ENCODE data around the gene BACE2. TPM values are rescaled to one million over a fixed set of nuclear protein-coding genes. Genes with fewer than 3 reads are reported as not detected.

BACE2 gene
- total and polyA plus RNA-seq, 2 of the 13 experiments (the other 11 are each of a cell fraction or from before 2014, with no cell fraction given): 0.07 to 0.11 TPM

DNA sequence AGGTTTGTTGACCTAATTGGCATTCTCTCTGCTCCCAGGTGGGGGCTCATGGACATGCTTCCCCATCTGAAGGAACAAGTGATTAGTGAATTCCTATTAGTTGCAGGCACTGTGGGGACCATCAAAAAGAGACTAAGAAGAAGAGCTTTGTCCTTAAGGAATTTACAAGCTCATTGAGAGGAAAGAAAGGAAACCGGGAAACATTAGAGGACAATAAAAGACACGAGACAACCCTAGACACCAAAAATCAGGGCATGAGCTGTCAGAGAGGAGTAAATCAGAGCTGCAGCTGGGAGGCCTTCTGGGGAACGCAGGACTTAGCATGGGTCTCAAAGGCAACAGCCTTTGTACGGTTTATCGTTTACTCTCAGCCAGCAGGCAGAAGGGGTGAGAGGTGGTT lies 45.1 kb downstream of the BACE2 start (continued):
- TF ChIP-seq, protein P1, sequence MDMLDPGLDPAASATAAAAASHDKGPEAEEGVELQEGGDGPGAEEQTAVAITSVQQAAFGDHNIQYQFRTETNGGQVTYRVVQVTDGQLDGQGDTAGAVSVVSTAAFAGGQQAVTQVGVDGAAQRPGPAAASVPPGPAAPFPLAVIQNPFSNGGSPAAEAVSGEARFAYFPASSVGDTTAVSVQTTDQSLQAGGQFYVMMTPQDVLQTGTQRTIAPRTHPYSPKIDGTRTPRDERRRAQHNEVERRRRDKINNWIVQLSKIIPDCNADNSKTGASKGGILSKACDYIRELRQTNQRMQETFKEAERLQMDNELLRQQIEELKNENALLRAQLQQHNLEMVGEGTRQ (IDR thresholded peaks at IDR 0.05; ENCODE audit: low read depth, low read length): no peak
- TF ChIP-seq, protein P1 (CRISPR knock-in tag; IDR thresholded peaks at IDR 0.05; ENCODE audit: borderline replicate concordance): no peak
- no peak for TF ChIP-seq CEBPG (CRISPR knock-in tag; IDR thresholded peaks at IDR 0.05)
- TF ChIP-seq, protein P2, sequence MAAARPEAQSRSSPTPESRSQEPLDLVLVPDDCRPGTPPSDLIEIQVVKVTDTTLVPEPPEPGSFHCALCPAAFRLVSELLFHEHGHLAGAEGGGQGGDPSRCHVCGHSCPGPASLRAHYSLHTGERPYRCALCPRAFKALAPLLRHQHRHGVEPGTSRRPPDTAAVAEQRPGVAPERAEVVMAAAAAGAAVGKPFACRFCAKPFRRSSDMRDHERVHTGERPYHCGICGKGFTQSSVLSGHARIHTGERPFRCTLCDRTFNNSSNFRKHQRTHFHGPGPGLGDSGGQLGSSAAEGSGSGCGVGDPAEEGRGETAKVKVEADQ (CRISPR knock-in tag; IDR thresholded peaks at IDR 0.05; ENCODE audit: borderline replicate concordance): no peak
- TF ChIP-seq DMAP1 (CRISPR knock-in tag; IDR thresholded peaks at IDR 0.05): no peak
- TF ChIP-seq ZBTB8A (CRISPR knock-in tag; IDR thresholded peaks at IDR 0.05; ENCODE audit: borderline replicate concordance, low read depth): no peak
- TF ChIP-seq GFI1 (CRISPR knock-in tag; IDR thresholded peaks at IDR 0.05; ENCODE audit: borderline replicate concordance): no peak
- TF ChIP-seq PCBP2 (optimal IDR thresholded peaks at IDR 0.05; ENCODE audit: low read depth, low read length, poor library complexity, severe bottlenecking): no peak
- TF ChIP-seq ZNF160 (CRISPR knock-in tag; IDR thresholded peaks at IDR 0.05): no peak

DNA sequence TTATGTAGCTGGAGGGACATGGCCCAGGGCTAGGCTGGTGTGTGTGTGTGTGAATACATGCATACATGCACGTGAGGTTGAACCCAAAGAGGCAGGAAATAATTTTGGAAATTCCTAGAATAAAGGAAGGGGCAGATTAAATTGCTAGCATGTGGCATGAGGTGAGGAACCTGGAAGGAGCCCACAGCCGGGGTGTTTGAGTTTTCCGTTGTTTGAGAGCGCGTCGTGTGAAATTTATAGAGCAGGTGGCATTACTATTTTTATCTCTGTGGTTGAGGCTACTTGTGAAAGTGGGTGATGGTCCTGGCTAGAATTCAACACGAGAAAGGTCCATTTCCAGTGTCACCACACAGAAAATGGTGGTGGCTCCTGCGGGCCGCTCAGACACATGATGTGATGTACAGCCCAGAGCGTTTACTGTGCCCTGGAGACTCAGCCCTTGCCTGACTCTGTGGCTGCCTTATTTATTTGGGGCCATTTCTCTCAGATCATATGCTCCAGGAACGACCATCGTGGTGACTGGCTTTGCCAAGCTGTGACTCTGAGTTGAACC lies 48.0 kb downstream of the BACE2 start:
- no peak for DNase-seq (ENCODE audit: low spot score)
- intact Hi-C loops (cut with micrococcal nuclease; ENCODE audit: unreplicated experiment) (no loop called here), in situ Hi-C loops (cut with HindIII; ENCODE audit: extremely low pct_ligation_motif_present, low pct_unique_long_range_greater_than_20kb) (no loop called here)
- Histone ChIP-seq H3K4me3 (replicated peaks in 1 of 3; ENCODE audit: insufficient read depth in 1 of 3, low read depth in 2 of 3, low read length in 3 of 3) (no peak overlapping the region), H3K9me3 (ENCODE audit: low read length) (no peaks in the 10 kb centered on the region), H3K27ac (ENCODE audit: extremely low read length, insufficient read depth, low read length) (no peak overlapping the region), H4K20me1 (ENCODE audit: insufficient read depth, low read length) (no peaks in the 10 kb centered on the region), H3K27me3 (ENCODE audit: control insufficient read depth in 1 of 2, insufficient read depth in 2 of 2, low read length in 2 of 2) (peaks cover 0 to 29% of the 10 kb centered on the region in 2 experiments; a peak in 3 of 5 replicates), H3K4me2 (ENCODE audit: low read depth, low read length) (no peak overlapping the region), H2AFZ (ENCODE audit: low read length) (no peak overlapping the region), H3K9ac (ENCODE audit: insufficient read depth, low read depth, low read length) (no peak overlapping the region), H3K36me3 (replicated peaks in 1 of 2; ENCODE audit: control insufficient read depth in 1 of 2, insufficient read depth in 2 of 2, low read length in 2 of 2) (no peaks in the 10 kb centered on the region), H3K79me2 (ENCODE audit: insufficient read depth, low read length) (no peaks in the 10 kb centered on the region), H3K4me1 (ENCODE audit: insufficient read depth, low read length) (no peaks in the 10 kb centered on the region)
- WGBS (ENCODE audit: low lambda C conversion rate): 60% methylated on average over 12 of the region's 12 CpGs
- FAIRE-seq: no peak
- CTCF ChIA-PET (ENCODE audit: low intra/inter-chr PET ratio, low total read pairs): no interaction called here
- no peak for ATAC-seq
- POLR2A ChIA-PET: no interaction called here
- no TSS peak for BruUV-seq (replicated peaks)
- TF ChIP-seq ZBTB3 (CRISPR knock-in tag; IDR thresholded peaks at IDR 0.05; ENCODE audit: borderline replicate concordance, low read depth): no peak
- TF ChIP-seq CHD2 (IDR thresholded peaks at IDR 0.05; ENCODE audit: low read depth, low read length): no peak
- no peak for TF ChIP-seq ZNF557 (CRISPR knock-in tag; IDR thresholded peaks at IDR 0.05)
- TF ChIP-seq BCL6 (CRISPR knock-in tag; IDR thresholded peaks at IDR 0.05): no peak
- TF ChIP-seq, protein P3, sequence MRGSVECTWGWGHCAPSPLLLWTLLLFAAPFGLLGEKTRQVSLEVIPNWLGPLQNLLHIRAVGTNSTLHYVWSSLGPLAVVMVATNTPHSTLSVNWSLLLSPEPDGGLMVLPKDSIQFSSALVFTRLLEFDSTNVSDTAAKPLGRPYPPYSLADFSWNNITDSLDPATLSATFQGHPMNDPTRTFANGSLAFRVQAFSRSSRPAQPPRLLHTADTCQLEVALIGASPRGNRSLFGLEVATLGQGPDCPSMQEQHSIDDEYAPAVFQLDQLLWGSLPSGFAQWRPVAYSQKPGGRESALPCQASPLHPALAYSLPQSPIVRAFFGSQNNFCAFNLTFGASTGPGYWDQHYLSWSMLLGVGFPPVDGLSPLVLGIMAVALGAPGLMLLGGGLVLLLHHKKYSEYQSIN (CRISPR knock-in tag; IDR thresholded peaks at IDR 0.05; ENCODE audit: borderline replicate concordance): no peak
- TF ChIP-seq, protein P4, sequence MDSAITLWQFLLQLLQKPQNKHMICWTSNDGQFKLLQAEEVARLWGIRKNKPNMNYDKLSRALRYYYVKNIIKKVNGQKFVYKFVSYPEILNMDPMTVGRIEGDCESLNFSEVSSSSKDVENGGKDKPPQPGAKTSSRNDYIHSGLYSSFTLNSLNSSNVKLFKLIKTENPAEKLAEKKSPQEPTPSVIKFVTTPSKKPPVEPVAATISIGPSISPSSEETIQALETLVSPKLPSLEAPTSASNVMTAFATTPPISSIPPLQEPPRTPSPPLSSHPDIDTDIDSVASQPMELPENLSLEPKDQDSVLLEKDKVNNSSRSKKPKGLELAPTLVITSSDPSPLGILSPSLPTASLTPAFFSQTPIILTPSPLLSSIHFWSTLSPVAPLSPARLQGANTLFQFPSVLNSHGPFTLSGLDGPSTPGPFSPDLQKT (CRISPR knock-in tag; IDR thresholded peaks at IDR 0.05; ENCODE audit: borderline replicate concordance): no peak
- TF ChIP-seq, protein P5, sequence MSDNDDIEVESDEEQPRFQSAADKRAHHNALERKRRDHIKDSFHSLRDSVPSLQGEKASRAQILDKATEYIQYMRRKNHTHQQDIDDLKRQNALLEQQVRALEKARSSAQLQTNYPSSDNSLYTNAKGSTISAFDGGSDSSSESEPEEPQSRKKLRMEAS (IDR thresholded peaks at IDR 0.05): no peak
- TF ChIP-seq, protein P6, sequence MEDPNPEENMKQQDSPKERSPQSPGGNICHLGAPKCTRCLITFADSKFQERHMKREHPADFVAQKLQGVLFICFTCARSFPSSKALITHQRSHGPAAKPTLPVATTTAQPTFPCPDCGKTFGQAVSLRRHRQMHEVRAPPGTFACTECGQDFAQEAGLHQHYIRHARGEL (CRISPR knock-in tag; IDR thresholded peaks at IDR 0.05): no peak
- no peak for TF ChIP-seq ZNF562 (CRISPR knock-in tag; IDR thresholded peaks at IDR 0.05; ENCODE audit: borderline replicate concordance)
- no peak for TF ChIP-seq ZBTB38 (CRISPR knock-in tag; IDR thresholded peaks at IDR 0.05)
